K562 (cell line): Measurements from ENCODE around the gene ALOXE3. TPM values are rescaled to one million over a fixed set of nuclear protein-coding genes. Genes with fewer than 3 reads are reported as not detected.

Source experiments
- COPS2 ChIP-seq: fragments of 450-650 bp; conservative IDR thresholded peaks from 2 replicates; pipeline ENCODE4 v1.6.1; 2016; ENCODE audit warnings: mild to moderate bottlenecking, moderate library complexity
- ESRRA ChIP-seq: fragments of 450-650 bp; IDR thresholded peaks from 2 replicates; pipeline ENCODE4 v1.6.1; 2014; ENCODE audit warnings: low read depth, mild to moderate bottlenecking, moderate library complexity, borderline replicate concordance
- ETV1 ChIP-seq: fragments of 450-650 bp; conservative IDR thresholded peaks from 2 replicates; pipeline ENCODE4 v1.6.1; 2016; ENCODE audit warnings: missing genetic modification characterization, control low read depth, low read depth, missing compliant biosample characterization
- KDM4B ChIP-seq, 2 experiments: fragments of 450-650 bp in 1 of 2; sonication (generic) in 1 of 2; IDR thresholded peaks; 2 replicates each; pipeline ENCODE4 v1.6.1; 2016 to 2017; ENCODE audit warnings: borderline replicate concordance in 2 of 2, antibody characterized with exemption in 1 of 2, low read depth in 1 of 2, mild to moderate bottlenecking in 1 of 2
- RBM22 ChIP-seq: fragments of 200-400 bp; formaldehyde crosslinking; IDR thresholded peaks from 2 replicates; pipeline ENCODE4 v1.6.1; 2018; ENCODE audit warnings: low read length, low read depth; ENCODE audit not compliant: poor library complexity, severe bottlenecking
- SRF ChIP-seq, 2 experiments: fragments of 250-450, 450-650 bp in 1 of 2; sonication (Bioruptor Pico) in 1 of 2; sonication (generic) in 1 of 2; formaldehyde crosslinking; IDR thresholded peaks; 2 replicates each; pipeline versions ENCODE4 v1.5.0 to v1.5.1; 2020 to 2022; ENCODE audit warnings: mild to moderate bottlenecking in 1 of 2, missing genetic modification reagents in 1 of 2
- WHSC1 ChIP-seq: IDR thresholded peaks from one replicate; pipeline ENCODE4 v1.6.1; 2012; ENCODE audit warnings: low read length, control low read depth, inconsistent platforms
- YBX1 ChIP-seq: fragments of 450-650 bp; IDR thresholded peaks from 2 replicates; pipeline ENCODE4 v1.7.1; 2016; ENCODE audit warnings: mild to moderate bottlenecking
- ZFPM2 ChIP-seq: fragments of 250-450 bp; sonication (Bioruptor Pico); IDR thresholded peaks from 2 replicates; pipeline ENCODE4 v1.5.1; 2022; ENCODE audit warnings: mild to moderate bottlenecking
- polyA plus RNA-seq, 8 experiments: library from polyadenylated mRNA; depleted of rRNA in 4 of 8; stranded (reverse) in 5 of 8; unstranded in 3 of 8; fragments of >200 nt; fragmentation: Nextera tagmentation in 2 of 8; fragmentation: Illumina TruSeq in 1 of 8; extraction: Ambion mirVana in 2 of 8; extraction: Trizol in 1 of 8; gene quantifications; 2 replicates each; pipeline versions ENCODE4 v1.2.1 to v1.2.3, GENCODE V29; 2011 to 2014; ENCODE audit warnings: inconsistent platforms in 1 of 8, missing spikeins in 1 of 8
- total RNA-seq, 7 experiments: library from RNA; depleted of rRNA in 6 of 7; stranded (reverse); fragments of >200 nt in 6 of 7; fragmentation: Illumina TruSeq in 2 of 7; extraction: Trizol in 2 of 7; gene quantifications; 2 replicates each; pipeline versions ENCODE4 v1.2.1 to v1.2.3, GENCODE V29; 2011 to 2021; ENCODE audit warnings: low replicate concordance in 1 of 7
- TF ChIP-seq, protein P1 (sequence below), 2 experiments: fragments of 450-650 bp; formaldehyde crosslinking in 1 of 2; IDR thresholded peaks; 2 replicates each; pipeline versions ENCODE4 v1.4.0 to v1.6.1; 2014 to 2020; ENCODE audit warnings: mild to moderate bottlenecking in 2 of 2, borderline replicate concordance in 1 of 2, low read depth in 1 of 2
- TF ChIP-seq, protein P2 (sequence below): sonication (generic); IDR thresholded peaks from 2 replicates; pipeline ENCODE4 v1.6.1; 2016
- TF ChIP-seq, protein P3 (sequence below): fragments of 450-650 bp; formaldehyde crosslinking; conservative IDR thresholded peaks from 2 replicates; pipeline ENCODE4 v1.4.0; 2022; ENCODE audit warnings: mild to moderate bottlenecking, missing genetic modification characterization
- TF ChIP-seq, protein P4 (sequence below): fragments of 250-450 bp; sonication (Bioruptor Pico); IDR thresholded peaks from 2 replicates; pipeline ENCODE4 v1.8.0; 2022; ENCODE audit warnings: moderate library complexity, mild to moderate bottlenecking, inconsistent platforms
- TF ChIP-seq, protein P5 (sequence below): fragments of 250-450 bp; sonication (Bioruptor Pico); IDR thresholded peaks from 2 replicates; pipeline ENCODE4 v1.8.0; 2022; ENCODE audit warnings: moderate library complexity, mild to moderate bottlenecking, inconsistent platforms

ALOXE3 gene
- total and polyA plus RNA-seq, 9 of the 15 experiments (the other 6 are each of a cell fraction or from before 2014, with no cell fraction given), result 0.04 TPM; not detected in 8

DNA sequence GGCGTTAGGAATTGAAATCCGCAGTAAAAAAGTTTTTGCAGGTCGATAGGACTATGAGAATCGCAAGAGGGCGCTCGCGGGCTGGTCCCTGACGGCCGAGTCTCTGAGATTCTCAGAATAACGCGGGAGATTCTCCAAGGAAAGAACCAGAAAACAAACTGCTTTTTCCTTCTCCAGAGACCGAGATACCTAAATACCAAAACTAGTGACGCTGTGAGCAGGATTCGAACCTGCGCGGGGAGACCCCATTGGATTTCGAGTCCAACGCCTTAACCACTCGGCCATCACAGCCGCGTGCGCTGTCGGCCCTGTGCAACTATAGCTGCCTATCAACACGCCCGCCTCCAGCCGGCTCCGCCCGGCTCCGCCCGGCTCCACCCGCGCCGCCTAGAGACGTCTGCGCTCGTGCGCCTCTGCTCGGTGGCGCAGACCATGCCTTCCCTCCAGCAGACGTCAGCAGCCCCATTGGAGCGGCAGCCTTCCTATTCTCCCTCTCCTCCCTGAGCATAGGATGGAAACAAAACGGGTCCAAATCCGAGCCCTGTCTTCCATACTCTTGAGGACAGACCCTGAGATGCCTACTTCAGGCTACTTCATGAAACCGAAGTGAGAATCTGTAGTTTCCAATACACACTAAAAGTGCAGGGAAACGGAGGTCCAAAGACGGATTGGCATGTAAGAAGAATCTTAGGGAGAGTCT is 20.5 kb upstream of the ALOXE3 start (continued):
- TF ChIP-seq, protein P1, sequence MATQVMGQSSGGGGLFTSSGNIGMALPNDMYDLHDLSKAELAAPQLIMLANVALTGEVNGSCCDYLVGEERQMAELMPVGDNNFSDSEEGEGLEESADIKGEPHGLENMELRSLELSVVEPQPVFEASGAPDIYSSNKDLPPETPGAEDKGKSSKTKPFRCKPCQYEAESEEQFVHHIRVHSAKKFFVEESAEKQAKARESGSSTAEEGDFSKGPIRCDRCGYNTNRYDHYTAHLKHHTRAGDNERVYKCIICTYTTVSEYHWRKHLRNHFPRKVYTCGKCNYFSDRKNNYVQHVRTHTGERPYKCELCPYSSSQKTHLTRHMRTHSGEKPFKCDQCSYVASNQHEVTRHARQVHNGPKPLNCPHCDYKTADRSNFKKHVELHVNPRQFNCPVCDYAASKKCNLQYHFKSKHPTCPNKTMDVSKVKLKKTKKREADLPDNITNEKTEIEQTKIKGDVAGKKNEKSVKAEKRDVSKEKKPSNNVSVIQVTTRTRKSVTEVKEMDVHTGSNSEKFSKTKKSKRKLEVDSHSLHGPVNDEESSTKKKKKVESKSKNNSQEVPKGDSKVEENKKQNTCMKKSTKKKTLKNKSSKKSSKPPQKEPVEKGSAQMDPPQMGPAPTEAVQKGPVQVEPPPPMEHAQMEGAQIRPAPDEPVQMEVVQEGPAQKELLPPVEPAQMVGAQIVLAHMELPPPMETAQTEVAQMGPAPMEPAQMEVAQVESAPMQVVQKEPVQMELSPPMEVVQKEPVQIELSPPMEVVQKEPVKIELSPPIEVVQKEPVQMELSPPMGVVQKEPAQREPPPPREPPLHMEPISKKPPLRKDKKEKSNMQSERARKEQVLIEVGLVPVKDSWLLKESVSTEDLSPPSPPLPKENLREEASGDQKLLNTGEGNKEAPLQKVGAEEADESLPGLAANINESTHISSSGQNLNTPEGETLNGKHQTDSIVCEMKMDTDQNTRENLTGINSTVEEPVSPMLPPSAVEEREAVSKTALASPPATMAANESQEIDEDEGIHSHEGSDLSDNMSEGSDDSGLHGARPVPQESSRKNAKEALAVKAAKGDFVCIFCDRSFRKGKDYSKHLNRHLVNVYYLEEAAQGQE (IDR thresholded peaks at IDR 0.05; ENCODE audit: borderline replicate concordance), result peak; percentile 99
- TF ChIP-seq, protein P1 (CRISPR knock-in tag; IDR thresholded peaks at IDR 0.05; ENCODE audit: low read depth), result no peak
- TF ChIP-seq ESRRA, result peak; percentile 56; the same call in 1 of the 2 replicates
- no peak for TF ChIP-seq COPS2
- TF ChIP-seq YBX1, result no peak
- no peak for TF ChIP-seq ETV1 (tag)
- TF ChIP-seq RBM22, result no peak
- TF ChIP-seq, protein P2, sequence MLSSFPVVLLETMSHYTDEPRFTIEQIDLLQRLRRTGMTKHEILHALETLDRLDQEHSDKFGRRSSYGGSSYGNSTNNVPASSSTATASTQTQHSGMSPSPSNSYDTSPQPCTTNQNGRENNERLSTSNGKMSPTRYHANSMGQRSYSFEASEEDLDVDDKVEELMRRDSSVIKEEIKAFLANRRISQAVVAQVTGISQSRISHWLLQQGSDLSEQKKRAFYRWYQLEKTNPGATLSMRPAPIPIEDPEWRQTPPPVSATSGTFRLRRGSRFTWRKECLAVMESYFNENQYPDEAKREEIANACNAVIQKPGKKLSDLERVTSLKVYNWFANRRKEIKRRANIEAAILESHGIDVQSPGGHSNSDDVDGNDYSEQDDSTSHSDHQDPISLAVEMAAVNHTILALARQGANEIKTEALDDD, result no peak
- TF ChIP-seq KDM4B (IDR thresholded peaks at IDR 0.05; ENCODE audit: borderline replicate concordance in 2 of 2, low read depth in 1 of 2), result 0 out of 4 replicates have a peak, but pooled peaks of 1 of the 2 experiments have one; percentile 41
- TF ChIP-seq, protein P3, sequence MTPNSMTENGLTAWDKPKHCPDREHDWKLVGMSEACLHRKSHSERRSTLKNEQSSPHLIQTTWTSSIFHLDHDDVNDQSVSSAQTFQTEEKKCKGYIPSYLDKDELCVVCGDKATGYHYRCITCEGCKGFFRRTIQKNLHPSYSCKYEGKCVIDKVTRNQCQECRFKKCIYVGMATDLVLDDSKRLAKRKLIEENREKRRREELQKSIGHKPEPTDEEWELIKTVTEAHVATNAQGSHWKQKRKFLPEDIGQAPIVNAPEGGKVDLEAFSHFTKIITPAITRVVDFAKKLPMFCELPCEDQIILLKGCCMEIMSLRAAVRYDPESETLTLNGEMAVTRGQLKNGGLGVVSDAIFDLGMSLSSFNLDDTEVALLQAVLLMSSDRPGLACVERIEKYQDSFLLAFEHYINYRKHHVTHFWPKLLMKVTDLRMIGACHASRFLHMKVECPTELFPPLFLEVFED (CRISPR knock-in tag), result no peak
- peak in 1 of 2 experiments; percentile 41; a peak in 1 of 4 replicates for TF ChIP-seq SRF (CRISPR knock-in tag; IDR thresholded peaks at IDR 0.05)
- TF ChIP-seq WHSC1, result no peak
- no peak for TF ChIP-seq ZFPM2 (CRISPR knock-in tag)
- TF ChIP-seq, protein P4, sequence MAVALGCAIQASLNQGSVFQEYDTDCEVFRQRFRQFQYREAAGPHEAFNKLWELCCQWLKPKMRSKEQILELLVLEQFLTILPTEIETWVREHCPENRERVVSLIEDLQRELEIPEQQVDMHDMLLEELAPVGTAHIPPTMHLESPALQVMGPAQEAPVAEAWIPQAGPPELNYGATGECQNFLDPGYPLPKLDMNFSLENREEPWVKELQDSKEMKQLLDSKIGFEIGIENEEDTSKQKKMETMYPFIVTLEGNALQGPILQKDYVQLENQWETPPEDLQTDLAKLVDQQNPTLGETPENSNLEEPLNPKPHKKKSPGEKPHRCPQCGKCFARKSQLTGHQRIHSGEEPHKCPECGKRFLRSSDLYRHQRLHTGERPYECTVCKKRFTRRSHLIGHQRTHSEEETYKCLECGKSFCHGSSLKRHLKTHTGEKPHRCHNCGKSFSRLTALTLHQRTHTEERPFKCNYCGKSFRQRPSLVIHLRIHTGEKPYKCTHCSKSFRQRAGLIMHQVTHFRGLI (CRISPR knock-in tag), result no peak
- TF ChIP-seq, protein P5, sequence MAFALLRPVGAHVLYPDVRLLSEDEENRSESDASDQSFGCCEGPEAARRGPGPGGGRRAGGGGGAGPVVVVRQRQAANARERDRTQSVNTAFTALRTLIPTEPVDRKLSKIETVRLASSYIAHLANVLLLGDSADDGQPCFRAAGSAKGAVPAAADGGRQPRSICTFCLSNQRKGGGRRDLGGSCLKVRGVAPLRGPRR (CRISPR knock-in tag), result no peak
